Measurements from ENCODE around the gene HCN4. TPM values are rescaled to one million over a fixed set of nuclear protein-coding genes. Genes with fewer than 3 reads are reported as not detected.
A peak's percentile ranks its signal among the peaks of the same experiment; 100 is the strongest.

The HCN4 gene
- total RNA-seq, 1 donor from 2014 or later: 0.41 TPM

- Histone ChIP-seq H3K9me3 (ENCODE audit: low read depth) (no peaks in the 10 kb centered on the region), H3K9ac (no peak overlapping the region), H3K27me3 (no peaks in the 10 kb centered on the region), H3K4me3 (no peak overlapping the region), H3K4me2 (no peak overlapping the region), H3F3A (ENCODE audit: low read depth) (peaks cover 10% of the 10 kb centered on the region), H3K79me2 (ENCODE audit: low read depth) (no peaks in the 10 kb centered on the region), H2AFZ (replicated peaks) (no peak overlapping the region), H3K27ac (no peak overlapping the region), H3K4me1 (peaks cover 4% of the 10 kb centered on the region), H4K20me1 (ENCODE audit: low read depth) (no peaks in the 10 kb centered on the region), H3K36me3 (no peaks in the 10 kb centered on the region)
- no peaks in the 10 kb centered on the region for H3K36me3 Mint-ChIP-seq
- DNase-seq (ENCODE audit: low spot score): no peak
- H3K4me1 Mint-ChIP-seq: peaks cover 24% of the 10 kb centered on the region
- peak overlapping the region; percentile 39 for H3K4me3 Mint-ChIP-seq
- peaks cover 6% of the 10 kb centered on the region for H3K27me3 Mint-ChIP-seq (ENCODE audit: insufficient read depth, low read depth)
- peak overlapping the region; percentile 6 for H3K27ac Mint-ChIP-seq
- no peak for TF ChIP-seq EZH2phosphoT487 (IDR thresholded peaks at IDR 0.05)
- TF ChIP-seq EZH2 (IDR thresholded peaks at IDR 0.05): no peak
- TF ChIP-seq CTCF (IDR thresholded peaks at IDR 0.05): no peak
- no peaks in the 10 kb centered on the region for H3K9me3 Mint-ChIP-seq
These were observed 50.9 kb downstream of the HCN4 start for GRCh38 chr15:73317651-73318462.

GRCh38 chr15:73313861-73314260 lies 54.9 kb downstream of the HCN4 start:
- Histone ChIP-seq H3K4me1 (peaks cover 4% of the 10 kb centered on the region), H3K9ac (no peak overlapping the region), H3K4me3 (no peak overlapping the region), H3F3A (ENCODE audit: low read depth) (peaks cover 10% of the 10 kb centered on the region), H2AFZ (replicated peaks) (no peak overlapping the region), H3K4me2 (no peak overlapping the region), H3K27ac (no peak overlapping the region), H4K20me1 (ENCODE audit: low read depth) (no peaks in the 10 kb centered on the region), H3K27me3 (no peaks in the 10 kb centered on the region), H3K36me3 (no peaks in the 10 kb centered on the region), H3K9me3 (ENCODE audit: low read depth) (no peaks in the 10 kb centered on the region), H3K79me2 (ENCODE audit: low read depth) (no peaks in the 10 kb centered on the region)
- H3K27me3 Mint-ChIP-seq (ENCODE audit: insufficient read depth, low read depth): peaks cover 3% of the 10 kb centered on the region
- no peak for TF ChIP-seq EZH2phosphoT487 (IDR thresholded peaks at IDR 0.05)
- TF ChIP-seq CTCF (IDR thresholded peaks at IDR 0.05): no peak
- TF ChIP-seq EZH2 (IDR thresholded peaks at IDR 0.05): no peak
- peaks cover 2% of the 10 kb centered on the region for H3K36me3 Mint-ChIP-seq
- H3K27ac Mint-ChIP-seq: no peak overlapping the region
- peaks cover 14% of the 10 kb centered on the region for H3K4me1 Mint-ChIP-seq
- no peak overlapping the region for H3K4me3 Mint-ChIP-seq
- H3K9me3 Mint-ChIP-seq: no peaks in the 10 kb centered on the region
- DNase-seq (ENCODE audit: low spot score): no peak

GRCh38 chr15:73308305-73308704 lies 60.5 kb downstream of the HCN4 start:
- H3F3A ChIP-seq (ENCODE audit: low read depth): peaks cover 4% of the 10 kb centered on the region
- peaks cover 6% of the 10 kb centered on the region for H3K4me1 Mint-ChIP-seq
- H3K4me3 Mint-ChIP-seq: no peak overlapping the region
- H2AFZ ChIP-seq (replicated peaks): no peak overlapping the region
- no peak overlapping the region for H3K27ac ChIP-seq
- no peaks in the 10 kb centered on the region for H4K20me1 ChIP-seq (ENCODE audit: low read depth)
- DNase-seq (ENCODE audit: low spot score): no peak
- no peaks in the 10 kb centered on the region for H3K4me1 ChIP-seq
- peaks cover 2% of the 10 kb centered on the region for H3K27me3 Mint-ChIP-seq (ENCODE audit: insufficient read depth, low read depth)
- no peaks in the 10 kb centered on the region for H3K9me3 ChIP-seq (ENCODE audit: low read depth)
- no peak overlapping the region for H3K9ac ChIP-seq
- no peaks in the 10 kb centered on the region for H3K79me2 ChIP-seq (ENCODE audit: low read depth)
- peaks cover 14% of the 10 kb centered on the region for H3K36me3 Mint-ChIP-seq
- H3K27me3 ChIP-seq: no peaks in the 10 kb centered on the region
- no peak overlapping the region for H3K4me3 ChIP-seq
- no peaks in the 10 kb centered on the region for H3K9me3 Mint-ChIP-seq
- H3K27ac Mint-ChIP-seq: no peak overlapping the region
- no peak for TF ChIP-seq EZH2phosphoT487 (IDR thresholded peaks at IDR 0.05)
- no peak for TF ChIP-seq CTCF (IDR thresholded peaks at IDR 0.05)
- no peak for TF ChIP-seq EZH2 (IDR thresholded peaks at IDR 0.05)
- H3K36me3 ChIP-seq: no peaks in the 10 kb centered on the region
- H3K4me2 ChIP-seq: no peak overlapping the region

All from neural progenitor cell (in vitro differentiated cells).